ENCODE data around the gene EXOC3L4.
A peak's percentile ranks its signal among the peaks of the same experiment; 100 is the strongest.

The EXOC3L4 gene

DNA sequence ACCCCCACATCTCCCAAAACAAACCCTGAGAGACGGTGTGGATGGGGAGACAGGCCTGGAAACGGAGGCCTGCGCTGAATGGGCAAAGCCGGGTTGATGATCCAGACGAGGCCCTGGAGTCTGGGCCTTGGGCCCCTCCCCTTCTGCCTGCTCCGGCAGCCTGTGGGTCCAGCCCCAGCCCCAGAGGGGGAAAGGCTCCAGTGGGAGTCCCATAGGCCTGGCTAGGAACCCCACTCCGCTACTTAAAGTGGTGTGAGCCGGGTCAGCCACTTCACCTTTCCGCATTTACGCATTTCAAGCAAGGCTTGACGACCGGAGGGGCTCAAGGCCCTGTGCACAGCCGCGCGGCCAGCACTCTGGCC is 28.0 kb downstream of the EXOC3L4 start:
- DNase-seq, result no peak

DNA sequence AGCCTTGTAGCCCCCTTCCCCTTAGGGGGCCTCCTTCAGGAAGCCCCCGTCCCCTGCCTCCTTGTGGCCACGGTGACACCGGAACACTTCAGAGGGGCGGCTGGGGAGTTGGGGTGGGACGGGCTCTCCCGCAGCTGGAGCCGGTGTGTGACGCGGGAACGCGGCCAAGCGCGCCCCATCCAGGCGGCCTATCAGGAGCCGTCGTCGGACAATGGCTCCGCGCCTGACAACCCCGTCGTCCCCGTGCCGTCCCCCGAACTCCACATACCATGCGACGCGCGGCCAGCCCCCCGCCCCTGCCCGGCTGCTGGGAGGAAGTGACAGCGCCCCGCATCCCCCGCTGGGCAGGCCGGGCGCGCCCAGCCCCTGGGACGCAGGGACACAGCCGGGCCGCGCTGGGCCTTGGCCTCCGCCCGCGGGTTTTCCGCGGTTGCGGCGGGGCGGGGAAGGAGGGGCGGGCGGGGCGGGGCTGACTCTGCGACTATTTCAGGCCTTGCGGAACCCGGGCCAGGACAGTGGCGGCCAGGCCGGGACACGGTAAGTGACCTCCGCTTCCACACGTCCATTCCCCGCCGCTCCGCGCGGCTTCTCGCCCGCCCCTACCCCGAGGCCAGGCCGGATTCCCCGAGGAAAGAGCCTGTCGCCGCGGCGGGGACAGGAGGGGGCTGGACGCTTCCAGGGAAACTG is 28.6 kb downstream of the EXOC3L4 start, which contains the start of gene TNFAIP2:
Gene TNFAIP2, plus strand, starts transcription at position 515 of the 687 bp plus-strand sequence. CDS start 2,997 bp downstream, outside the sequence.
- peak; percentile 90 for DNase-seq

DNA sequence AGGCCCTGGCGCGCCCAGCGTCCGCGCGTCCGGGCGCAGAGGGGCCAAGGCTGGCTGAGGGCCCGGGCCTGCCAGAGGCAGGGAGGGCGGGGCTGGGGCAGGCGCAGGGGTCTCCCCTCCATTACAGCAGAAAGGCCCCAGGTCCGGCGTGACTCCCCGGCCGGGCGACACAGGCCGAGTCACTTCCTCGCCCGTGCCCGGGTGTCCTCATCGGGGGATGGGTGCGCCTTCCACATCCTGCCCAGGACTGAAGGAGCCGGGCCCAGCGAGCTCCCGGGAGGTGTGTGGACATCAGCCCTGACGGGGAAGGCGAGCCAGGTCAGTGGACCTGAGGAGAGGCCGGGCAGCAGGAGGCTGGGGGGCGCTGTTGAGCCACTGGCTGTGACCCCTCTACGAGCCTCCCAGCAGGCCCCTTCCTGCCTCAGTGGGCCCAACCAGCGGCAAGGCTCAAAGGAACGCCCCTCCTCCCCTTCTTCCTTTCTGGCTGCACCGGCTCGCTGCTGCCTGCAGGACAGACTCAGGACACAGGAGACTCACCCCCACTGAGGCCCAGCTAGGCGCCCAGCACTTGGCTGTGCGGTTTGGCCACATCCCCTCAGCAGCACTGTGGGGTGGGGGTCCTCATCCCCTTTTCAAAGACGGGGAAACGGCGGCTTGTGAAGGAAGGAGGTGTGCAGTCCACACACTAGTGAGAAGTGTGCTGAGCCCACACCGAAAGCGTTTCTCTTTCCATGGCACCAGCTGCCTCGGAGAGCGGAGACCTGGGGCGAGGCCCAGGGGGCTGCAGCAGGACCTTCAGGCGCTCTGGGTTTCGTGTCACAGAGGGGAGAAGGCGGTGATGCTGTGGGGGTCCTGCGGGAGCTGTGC is 29.3 kb downstream of the EXOC3L4 start:
- peak; percentile 77 for DNase-seq

DNA sequence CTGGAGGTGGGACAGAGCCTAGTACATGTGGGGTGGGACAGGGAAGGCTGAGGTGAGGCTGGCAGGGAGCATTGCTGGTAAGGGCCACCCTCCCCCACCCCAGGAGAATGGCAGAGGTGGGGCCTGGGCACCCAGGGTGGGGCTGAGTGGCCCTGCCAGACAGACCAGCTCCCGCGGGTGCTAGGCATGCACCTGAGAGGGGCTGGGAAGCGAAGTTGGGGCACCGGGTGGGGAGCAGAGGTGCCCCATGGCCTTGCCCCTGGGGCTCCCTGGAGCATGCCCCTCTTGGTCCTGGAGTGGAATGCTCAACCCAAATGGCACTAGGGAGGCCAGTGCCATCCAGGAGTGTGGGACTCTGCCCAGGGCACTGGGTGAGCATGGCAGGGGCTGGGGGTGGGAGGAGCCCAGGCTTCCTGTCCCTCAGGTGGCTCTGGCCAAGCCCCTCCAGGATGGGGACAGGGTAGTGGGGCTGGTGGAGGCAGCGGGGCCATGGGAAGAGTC is 30.0 kb downstream of the EXOC3L4 start:
- no peak for DNase-seq

DNA sequence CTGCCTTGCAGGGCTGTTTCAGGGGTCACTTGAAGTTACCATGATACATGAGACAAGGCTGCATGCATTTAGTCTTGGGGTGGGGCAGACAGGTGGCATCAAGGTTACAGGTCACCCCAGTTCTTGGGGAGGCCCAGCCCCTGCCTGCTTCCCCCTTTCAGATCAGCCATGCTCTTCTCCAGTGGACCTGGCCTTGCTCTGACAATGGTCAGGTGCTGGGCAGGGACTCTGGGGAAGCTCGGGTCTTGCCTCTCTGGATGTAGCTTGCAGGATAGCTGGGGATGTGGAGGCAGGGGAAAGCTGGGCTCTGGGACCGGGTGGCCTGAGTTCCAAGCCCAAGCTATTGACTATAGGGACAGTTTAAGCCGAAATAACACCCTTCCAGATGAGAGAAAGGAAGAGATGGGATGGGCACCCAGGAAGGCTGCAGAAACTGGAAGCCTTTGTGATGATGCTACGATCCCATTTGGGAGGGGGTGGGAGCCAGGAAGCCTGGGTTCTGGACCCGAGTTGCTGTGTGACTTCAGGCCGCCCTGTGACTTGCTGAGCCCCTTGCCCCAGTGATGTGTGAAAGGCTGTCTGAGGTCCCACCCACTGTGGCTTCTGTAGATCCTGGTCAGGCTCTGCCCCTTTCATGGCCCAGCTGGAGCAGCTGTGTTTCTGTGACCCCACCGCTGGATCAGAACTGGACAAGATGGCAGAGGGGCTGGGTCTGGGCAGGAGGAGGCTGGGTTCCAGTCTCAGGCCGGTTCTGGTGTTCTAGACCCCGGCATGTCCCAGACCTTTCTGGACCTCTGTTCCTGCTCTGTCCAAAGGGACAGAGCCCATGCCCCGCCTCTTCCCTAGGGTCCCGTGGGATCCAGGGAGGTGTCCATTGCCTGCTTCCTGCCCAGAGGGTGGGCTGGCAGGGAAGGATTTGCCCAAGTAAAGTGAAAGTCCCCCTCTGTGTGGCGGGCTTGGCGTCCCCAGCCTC is 30.9 kb downstream of the EXOC3L4 start:
- no peak for DNase-seq

DNA sequence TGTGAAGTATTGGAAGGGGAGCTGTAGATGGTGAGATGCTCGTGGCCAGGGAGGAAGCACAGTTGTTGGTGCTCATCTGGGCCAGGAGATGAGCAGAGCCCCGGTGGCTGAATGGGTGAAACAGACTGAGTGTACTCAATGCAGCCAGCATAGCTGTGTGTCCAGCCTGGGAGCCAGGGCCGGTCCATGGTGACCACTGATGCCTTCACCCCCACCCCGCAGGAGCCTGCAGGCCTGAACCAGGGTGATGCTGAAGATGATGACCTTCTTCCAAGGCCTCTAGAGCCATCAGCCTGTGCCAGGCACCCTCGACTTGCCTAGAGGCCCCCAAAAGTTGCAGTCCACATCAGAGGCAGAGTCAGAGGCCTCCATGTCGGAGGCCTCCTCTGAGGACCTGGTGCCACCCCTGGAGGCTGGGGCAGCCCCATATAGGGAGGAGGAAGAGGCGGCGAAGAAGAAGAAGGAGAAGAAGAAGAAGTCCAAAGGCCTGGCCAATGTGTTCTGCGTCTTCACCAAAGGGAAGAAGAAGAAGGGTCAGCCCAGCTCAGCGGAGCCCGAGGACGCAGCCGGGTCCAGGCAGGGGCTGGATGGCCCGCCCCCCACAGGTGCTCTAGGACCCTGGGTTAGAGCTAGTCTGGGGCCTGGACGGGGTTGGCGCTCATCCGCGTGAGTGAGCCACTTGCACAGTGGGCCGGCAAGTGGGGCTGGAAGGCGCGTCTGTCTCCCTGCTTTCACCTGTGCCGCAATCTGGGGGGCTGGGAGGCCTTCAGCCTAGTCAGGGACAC is 31.8 kb downstream of the EXOC3L4 start:
- no peak for DNase-seq

DNA sequence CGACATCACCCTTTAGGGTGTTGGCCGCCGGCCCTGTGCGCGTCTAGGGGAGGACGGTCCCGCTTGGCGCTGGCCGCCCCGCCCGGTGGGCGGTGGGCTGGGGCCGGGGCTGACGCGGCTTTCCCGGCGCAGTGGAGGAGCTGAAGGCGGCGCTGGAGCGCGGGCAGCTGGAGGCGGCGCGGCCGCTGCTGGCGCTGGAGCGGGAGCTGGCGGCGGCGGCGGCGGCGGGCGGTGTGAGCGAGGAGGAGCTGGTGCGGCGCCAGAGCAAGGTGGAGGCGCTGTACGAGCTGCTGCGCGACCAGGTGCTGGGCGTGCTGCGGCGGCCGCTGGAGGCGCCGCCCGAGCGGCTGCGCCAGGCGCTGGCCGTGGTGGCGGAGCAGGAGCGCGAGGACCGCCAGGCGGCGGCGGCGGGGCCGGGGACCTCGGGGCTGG is 32.4 kb downstream of the EXOC3L4 start:
- no peak for DNase-seq

DNA sequence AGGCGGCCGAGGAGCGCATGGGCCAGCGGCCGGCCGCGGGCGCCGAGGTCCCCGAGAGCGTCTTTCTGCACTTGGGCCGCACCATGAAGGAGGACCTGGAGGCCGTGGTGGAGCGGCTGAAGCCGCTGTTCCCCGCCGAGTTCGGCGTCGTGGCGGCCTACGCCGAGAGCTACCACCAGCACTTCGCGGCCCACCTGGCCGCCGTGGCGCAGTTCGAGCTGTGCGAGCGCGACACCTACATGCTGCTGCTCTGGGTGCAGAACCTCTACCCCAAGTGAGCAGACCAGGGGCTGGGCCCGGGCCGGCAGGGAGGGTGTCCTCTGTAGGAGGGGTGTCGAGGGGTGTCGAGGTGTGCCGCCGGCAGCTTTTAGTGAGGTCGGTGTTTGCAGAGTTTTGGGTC is 32.8 kb downstream of the EXOC3L4 start:
- no peak for DNase-seq

DNA sequence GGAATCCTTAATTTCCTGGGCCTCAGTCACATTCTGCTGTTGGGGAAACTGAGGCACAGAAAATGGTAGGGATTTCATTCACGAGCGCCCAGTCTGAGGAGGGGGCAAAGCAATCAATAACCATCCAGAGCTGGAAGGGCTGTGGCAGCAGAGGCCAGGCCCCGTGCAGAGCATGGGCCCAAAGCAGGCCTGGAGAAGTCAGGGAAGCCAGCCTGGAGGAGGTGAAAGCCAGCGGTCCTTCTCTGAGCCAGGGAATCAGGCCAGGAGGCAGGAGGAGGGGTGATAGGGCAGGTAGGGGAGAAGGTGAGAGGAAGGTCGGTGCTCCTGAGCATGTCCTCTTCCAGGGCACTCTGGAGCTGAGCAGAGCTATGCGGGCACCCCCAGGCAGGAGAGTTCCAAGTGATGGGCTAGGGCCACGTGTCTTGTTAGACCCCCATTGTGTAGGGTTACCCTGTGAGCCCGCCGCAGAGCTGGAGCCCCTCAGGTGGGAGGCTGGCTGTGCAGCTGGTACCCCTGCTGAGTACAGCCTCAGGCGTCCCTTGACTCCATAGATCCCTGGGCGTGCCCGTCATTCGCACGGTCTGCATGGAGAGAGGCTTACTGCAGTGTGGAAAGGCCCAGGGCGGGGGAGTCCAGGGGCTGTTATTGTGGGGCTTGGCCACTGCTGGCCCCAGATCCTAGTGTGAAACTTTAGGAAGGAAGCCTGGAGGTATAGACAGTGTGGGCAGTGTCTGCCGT is 33.5 kb downstream of the EXOC3L4 start:
- no peak for DNase-seq

DNA sequence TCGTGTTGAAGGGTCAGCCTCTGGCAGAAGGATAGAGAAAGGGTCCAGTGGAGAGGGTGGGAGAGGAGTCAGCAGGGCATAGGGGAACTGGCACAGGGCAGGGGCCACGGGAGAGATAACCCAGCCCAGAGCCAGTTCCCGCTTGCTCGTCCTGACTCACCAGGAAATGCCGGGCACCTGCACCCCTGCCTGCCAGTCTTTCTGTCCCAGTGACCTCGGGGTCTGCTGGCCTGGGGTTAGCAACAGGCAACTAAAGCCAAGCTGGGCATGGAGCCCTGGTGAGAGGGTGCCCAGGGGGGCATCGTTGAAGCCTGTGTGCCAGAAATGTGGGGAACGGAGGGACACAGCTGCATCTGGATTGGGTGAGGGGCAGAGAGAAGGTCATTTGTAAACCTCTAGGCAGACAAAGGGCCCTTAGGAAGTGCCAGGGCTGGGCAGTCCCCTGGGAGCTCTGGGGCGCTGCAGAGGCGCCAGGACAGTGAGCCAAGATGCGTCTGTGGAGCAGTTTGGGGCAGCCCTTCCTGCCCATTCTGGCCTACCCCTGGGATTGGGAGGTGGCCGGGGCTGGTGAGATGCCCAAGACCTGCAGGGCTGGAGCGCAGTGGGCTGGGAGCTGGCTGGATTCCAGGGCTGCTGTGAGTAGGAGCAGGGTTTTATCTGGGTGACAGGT is 34.2 kb downstream of the EXOC3L4 start:
- DNase-seq, result no peak

DNA sequence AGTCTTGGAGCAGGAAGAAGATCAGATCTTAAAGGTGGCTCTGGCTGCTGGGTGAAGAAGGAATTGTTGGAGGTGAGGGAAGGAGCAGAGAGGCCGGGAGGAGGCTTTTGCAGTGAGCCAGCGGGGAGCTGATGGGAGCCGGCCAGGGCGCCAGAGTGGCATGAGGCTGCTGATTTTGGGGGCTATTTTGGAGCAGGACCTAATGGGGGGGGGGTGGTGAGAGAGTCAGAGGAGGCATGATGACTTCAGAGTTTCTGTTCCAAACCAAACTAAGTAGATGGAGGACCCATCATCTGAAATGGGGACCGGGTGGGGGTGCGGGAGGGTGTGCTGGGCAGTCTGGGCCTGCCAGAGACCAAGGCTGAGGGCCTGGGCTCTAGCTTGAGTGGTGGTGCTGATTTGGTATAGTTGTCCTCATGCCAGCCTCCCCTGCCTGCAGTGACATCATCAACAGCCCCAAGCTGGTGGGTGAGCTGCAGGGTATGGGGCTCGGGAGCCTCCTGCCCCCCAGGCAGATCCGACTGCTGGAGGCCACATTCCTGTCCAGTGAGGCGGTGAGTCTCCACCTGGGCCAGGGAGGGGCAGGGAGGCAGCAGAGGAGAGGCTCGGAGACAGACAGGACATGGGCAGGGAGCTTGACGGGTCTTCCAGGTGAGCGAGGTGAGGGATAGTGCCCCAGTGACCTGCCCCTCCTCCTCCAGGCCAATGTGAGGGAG is 34.9 kb downstream of the EXOC3L4 start:
- DNase-seq, result no peak

DNA sequence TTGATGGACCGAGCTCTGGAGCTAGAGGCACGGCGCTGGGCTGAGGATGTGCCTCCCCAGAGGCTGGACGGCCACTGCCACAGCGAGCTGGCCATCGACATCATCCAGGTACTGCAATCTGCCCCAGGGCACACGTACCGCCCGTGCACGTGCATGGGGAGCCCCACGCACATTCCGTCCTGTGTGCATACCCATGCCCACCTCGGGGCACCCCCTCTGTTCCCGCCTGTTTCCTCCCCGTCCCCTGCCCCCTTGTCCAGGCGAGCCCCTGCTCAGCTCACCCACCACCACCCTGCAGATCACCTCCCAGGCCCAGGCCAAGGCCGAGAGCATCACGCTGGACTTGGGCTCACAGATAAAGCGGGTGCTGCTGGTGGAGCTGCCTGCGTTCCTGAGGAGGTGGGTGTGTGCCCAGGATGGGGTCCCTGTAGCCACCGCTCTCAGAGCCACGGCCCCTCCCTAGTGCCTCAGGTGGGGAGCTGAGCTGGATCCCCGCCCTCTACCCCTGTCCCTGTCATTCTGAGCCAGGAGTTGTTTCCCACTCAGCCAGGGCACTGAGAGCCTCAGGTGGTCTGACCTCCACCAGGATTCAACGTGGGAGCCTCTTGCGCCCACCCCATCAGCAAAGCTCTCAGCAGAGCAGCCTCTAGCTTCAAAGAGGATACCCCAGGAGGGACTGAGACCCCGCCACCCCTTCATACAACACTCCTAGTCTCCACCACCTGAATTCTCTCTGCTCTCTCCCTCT is 35.7 kb downstream of the EXOC3L4 start:
- DNase-seq, result no peak

DNA sequence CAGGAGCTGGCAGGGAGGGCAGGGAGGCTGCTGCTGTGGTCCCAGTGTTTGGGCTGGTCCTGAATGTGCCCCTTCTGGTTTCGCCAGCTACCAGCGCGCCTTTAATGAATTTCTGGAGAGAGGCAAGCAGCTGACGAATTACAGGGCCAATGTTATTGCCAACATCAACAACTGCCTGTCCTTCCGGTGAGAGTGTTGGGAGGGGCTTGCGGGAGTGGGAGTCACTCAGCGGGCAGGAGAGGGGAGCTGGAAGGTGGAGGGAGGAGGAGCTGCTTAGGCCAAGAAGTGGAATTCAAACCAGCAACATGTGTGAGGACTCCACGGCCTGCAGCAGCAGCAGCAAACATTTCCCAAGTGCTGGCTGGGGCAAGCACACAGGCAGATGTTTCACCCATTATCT is 36.4 kb downstream of the EXOC3L4 start:
- DNase-seq, result no peak

DNA sequence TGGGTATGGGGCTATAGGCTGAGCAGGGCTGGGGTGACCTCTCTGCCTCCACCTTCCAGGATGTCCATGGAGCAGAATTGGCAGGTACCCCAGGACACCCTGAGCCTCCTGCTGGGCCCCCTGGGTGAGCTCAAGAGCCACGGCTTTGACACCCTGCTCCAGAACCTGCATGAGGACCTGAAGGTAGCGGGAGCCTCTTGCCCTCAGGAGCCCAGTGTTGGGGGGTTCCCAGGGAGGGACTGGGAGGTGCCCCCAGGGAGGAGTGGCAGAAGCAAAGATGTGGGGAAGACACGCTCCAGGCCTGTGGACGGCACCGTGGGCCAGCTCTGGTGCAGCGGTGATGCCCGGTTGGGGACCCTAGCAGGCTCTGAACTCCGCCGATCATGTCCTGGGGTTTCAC is 37.1 kb downstream of the EXOC3L4 start:
- no peak for DNase-seq

DNA sequence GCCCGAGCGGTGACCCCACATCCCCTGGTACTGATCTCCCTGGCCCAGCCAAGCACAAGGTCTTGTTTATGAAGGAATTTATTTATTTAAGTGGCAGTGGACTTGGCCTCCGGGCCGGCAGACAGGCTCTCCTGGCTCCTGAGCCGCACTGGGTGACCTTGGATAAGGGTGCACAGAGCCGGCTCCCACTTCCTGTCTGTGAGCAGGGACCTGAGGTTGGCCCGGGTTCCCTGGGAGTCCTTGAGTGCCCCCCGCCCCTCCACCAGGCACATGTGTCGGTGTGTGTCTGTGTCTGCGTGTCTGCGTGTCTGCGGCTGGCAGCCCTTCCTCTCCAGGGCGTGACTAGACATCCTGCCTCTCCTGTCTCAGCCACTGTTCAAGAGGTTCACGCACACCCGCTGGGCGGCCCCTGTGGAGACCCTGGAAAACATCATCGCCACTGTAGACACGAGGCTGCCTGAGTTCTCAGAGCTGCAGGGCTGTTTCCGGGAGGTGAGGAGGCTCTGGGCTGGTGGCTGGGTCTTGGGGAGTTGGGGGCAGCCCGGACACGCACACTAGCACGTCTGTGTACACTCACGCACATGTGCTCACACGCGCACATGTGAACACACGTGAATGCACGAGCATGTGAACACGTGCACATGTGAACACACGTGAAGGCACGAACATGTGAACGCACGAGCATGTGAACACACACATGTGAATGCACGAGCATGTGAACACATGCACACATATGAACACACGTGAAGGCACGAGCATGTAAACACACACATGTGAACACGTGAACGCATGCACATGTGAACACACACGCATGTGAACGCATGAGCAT is 38.1 kb downstream of the EXOC3L4 start:
- no peak for DNase-seq

DNA sequence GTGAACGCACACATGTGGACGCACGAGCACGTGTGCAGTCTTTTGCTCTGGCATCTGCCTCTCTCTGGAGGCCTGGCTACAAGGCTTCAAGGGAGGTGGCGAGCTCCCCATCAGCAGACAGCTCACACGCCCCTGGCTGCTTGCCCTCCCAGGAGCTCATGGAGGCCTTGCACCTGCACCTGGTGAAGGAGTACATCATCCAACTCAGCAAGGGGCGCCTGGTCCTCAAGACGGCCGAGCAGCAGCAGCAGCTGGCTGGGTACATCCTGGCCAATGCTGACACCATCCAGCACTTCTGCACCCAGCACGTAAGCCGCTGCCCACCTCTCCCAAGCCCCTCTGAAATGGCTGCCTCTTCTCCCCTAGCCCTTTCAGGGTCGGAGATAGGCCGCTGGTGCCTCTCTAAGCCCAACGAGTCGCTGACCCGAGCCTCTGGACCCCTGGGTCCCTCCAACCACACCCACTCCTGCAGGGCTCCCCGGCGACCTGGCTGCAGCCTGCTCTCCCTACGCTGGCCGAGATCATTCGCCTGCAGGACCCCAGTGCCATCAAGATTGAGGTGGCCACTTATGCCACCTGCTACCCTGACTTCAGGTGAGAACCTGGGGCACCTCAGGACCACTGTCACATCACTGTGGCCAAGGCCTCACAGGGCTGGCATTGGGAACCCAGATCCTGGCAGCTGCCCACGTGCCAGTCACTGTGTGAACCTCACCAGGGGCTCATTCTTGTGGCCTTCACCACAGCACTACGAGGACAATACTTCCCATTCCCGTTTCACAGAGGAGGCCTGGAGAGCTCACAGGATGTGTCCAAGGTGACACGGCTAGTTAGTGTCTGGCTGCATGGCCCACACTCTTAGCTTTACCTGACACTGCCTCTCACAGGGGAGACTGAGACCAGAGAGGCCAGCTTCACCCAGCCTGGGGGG is 39.0 kb downstream of the EXOC3L4 start:
- DNase-seq, result no peak

DNA sequence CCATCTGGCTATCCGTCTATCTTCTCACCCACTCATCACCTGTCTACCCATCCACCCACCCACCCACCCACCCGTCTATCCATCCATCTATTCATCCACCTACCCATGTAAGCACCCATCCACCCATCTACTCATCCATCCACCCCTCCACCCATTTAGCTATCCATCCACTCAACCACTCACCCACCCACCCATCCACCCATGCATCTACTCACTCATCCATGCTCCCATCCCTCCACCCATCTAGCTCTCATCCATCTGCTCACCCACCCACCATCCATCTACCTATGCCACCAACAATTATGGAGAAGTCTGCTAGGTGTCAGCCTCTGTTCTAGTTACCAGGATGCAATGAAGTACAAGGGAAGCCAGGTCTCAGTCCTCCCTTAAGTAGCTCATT is 39.9 kb downstream of the EXOC3L4 start:
- no peak for DNase-seq
